ENCODE measurements around the gene PRKCA.

- TF ChIP-seq, protein P1, sequence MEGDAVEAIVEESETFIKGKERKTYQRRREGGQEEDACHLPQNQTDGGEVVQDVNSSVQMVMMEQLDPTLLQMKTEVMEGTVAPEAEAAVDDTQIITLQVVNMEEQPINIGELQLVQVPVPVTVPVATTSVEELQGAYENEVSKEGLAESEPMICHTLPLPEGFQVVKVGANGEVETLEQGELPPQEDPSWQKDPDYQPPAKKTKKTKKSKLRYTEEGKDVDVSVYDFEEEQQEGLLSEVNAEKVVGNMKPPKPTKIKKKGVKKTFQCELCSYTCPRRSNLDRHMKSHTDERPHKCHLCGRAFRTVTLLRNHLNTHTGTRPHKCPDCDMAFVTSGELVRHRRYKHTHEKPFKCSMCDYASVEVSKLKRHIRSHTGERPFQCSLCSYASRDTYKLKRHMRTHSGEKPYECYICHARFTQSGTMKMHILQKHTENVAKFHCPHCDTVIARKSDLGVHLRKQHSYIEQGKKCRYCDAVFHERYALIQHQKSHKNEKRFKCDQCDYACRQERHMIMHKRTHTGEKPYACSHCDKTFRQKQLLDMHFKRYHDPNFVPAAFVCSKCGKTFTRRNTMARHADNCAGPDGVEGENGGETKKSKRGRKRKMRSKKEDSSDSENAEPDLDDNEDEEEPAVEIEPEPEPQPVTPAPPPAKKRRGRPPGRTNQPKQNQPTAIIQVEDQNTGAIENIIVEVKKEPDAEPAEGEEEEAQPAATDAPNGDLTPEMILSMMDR (IDR thresholded peaks at IDR 0.05), result no peak
- TF ChIP-seq POLR2A (IDR thresholded peaks at IDR 0.05), result no peak
These were observed 330.3 kb downstream of the PRKCA start for GRCh38 chr17:66632731-66633130.
